ENCODE measurements around the gene HMCES. TPM values are rescaled to one million over a fixed set of nuclear protein-coding genes. Genes with fewer than 3 reads are reported as not detected.

The HMCES gene
- total and polyA plus RNA-seq, 2 of the 13 experiments (the other 11 are each of a cell fraction or from before 2014, with no cell fraction given), result 16.1 to 37.5 TPM

DNA sequence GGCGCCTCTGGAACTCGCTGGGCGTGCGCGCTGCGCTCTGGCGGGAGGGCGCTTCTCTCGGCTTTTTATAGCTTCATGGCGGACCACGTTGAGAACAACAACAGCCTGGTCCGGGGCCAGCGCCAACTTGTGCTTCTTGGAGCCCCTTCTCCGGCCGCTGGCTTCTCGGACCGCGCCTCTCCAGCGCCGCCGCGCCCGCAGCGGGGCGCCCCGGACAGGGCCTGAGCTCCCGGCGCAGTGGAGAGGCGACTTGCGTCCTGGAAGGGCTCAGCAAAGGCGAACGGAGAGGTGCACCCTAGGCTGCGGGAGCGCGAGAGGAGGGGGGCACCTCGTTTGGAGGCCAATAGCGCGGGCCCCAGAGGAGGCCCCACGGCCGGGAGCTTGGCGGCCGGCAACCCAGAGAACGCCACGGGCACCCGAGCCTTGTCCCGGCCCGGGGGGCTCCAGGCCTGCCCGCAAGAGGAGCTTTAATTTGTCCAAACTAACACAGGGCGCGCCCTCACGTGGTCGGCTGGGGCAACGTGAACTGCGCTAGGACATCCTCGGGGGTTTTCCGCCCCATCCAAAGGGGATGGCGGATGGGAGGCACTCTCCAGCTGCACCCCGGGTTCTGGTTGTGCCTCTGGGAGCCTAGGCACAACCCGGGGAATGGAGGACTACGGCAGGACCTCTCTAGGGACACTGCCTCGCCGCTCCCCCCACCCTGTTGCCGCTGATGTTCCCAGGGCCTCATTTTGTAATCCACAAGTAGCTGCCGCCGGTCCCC is 37.8 kb downstream of the HMCES start (continued):
- no peak for TF ChIP-seq ZFYVE20 (CRISPR knock-in tag; IDR thresholded peaks at IDR 0.05; ENCODE audit: borderline replicate concordance, low read depth)
- TF ChIP-seq, protein P1, sequence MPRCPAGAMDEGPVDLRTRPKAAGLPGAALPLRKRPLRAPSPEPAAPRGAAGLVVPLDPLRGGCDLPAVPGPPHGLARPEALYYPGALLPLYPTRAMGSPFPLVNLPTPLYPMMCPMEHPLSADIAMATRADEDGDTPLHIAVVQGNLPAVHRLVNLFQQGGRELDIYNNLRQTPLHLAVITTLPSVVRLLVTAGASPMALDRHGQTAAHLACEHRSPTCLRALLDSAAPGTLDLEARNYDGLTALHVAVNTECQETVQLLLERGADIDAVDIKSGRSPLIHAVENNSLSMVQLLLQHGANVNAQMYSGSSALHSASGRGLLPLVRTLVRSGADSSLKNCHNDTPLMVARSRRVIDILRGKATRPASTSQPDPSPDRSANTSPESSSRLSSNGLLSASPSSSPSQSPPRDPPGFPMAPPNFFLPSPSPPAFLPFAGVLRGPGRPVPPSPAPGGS (CRISPR knock-in tag; IDR thresholded peaks at IDR 0.05), result peak; percentile 47
- TF ChIP-seq MTA1 (CRISPR knock-in tag; IDR thresholded peaks at IDR 0.05; ENCODE audit: borderline replicate concordance), result no peak
- 0 out of 2 replicates have a peak, but pooled peaks have one; percentile 40 for TF ChIP-seq ZNF335 (CRISPR knock-in tag; IDR thresholded peaks at IDR 0.05)
- TF ChIP-seq, protein P2, sequence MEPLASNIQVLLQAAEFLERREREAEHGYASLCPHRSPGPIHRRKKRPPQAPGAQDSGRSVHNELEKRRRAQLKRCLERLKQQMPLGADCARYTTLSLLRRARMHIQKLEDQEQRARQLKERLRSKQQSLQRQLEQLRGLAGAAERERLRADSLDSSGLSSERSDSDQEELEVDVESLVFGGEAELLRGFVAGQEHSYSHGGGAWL (CRISPR knock-in tag; IDR thresholded peaks at IDR 0.05), result peak; percentile 70
- peak; percentile 63 for TF ChIP-seq NRL (CRISPR knock-in tag; IDR thresholded peaks at IDR 0.05; ENCODE audit: borderline replicate concordance)
- TF ChIP-seq PHF20 (CRISPR knock-in tag; IDR thresholded peaks at IDR 0.05), result no peak
- no peak for TF ChIP-seq EP300 (IDR thresholded peaks at IDR 0.05; ENCODE audit: low read depth in 2 of 2, low read length in 2 of 2)
- TF ChIP-seq EP300 (CRISPR knock-in tag; IDR thresholded peaks at IDR 0.05; ENCODE audit: borderline replicate concordance), result no peak; the same call in 1 of the 2 replicates
- TF ChIP-seq, protein P3, sequence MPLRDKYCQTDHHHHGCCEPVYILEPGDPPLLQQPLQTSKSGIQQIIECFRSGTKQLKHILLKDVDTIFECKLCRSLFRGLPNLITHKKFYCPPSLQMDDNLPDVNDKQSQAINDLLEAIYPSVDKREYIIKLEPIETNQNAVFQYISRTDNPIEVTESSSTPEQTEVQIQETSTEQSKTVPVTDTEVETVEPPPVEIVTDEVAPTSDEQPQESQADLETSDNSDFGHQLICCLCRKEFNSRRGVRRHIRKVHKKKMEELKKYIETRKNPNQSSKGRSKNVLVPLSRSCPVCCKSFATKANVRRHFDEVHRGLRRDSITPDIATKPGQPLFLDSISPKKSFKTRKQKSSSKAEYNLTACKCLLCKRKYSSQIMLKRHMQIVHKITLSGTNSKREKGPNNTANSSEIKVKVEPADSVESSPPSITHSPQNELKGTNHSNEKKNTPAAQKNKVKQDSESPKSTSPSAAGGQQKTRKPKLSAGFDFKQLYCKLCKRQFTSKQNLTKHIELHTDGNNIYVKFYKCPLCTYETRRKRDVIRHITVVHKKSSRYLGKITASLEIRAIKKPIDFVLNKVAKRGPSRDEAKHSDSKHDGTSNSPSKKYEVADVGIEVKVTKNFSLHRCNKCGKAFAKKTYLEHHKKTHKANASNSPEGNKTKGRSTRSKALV (CRISPR knock-in tag; IDR thresholded peaks at IDR 0.05), result peak; percentile 87
- TF ChIP-seq, protein P4, sequence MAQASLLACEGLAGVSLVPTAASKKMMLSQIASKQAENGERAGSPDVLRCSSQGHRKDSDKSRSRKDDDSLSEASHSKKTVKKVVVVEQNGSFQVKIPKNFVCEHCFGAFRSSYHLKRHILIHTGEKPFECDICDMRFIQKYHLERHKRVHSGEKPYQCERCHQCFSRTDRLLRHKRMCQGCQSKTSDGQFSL (CRISPR knock-in tag; IDR thresholded peaks at IDR 0.05), result no peak
- TF ChIP-seq, protein P5, sequence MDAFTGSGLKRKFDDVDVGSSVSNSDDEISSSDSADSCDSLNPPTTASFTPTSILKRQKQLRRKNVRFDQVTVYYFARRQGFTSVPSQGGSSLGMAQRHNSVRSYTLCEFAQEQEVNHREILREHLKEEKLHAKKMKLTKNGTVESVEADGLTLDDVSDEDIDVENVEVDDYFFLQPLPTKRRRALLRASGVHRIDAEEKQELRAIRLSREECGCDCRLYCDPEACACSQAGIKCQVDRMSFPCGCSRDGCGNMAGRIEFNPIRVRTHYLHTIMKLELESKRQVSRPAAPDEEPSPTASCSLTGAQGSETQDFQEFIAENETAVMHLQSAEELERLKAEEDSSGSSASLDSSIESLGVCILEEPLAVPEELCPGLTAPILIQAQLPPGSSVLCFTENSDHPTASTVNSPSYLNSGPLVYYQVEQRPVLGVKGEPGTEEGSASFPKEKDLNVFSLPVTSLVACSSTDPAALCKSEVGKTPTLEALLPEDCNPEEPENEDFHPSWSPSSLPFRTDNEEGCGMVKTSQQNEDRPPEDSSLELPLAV (CRISPR knock-in tag; conservative IDR thresholded peaks at IDR 0.05; ENCODE audit: low read depth), result no peak
- no peak for TF ChIP-seq ZNF883 (CRISPR knock-in tag; IDR thresholded peaks at IDR 0.05; ENCODE audit: not compliant biosample characterization)
- no peak for TF ChIP-seq SRSF1 (optimal IDR thresholded peaks at IDR 0.05; ENCODE audit: low read depth, low read length)
- 0 out of 2 replicates have a peak, but pooled peaks have one; percentile 47 for TF ChIP-seq ZNF235 (CRISPR knock-in tag; IDR thresholded peaks at IDR 0.05; ENCODE audit: borderline replicate concordance)
- 0 out of 2 replicates have a peak, but pooled peaks have one; percentile 35 for TF ChIP-seq ZNF33B (CRISPR knock-in tag; IDR thresholded peaks at IDR 0.05)
- TF ChIP-seq CREM (IDR thresholded peaks at IDR 0.05), result no peak
- no peak for TF ChIP-seq CREM (CRISPR knock-in tag; IDR thresholded peaks at IDR 0.05)
- TF ChIP-seq ZNF263 (CRISPR knock-in tag; IDR thresholded peaks at IDR 0.05), result no peak
- TF ChIP-seq GZF1 (CRISPR knock-in tag; IDR thresholded peaks at IDR 0.05), result no peak; the same call in 1 of the 2 replicates
- TF ChIP-seq, protein P6, sequence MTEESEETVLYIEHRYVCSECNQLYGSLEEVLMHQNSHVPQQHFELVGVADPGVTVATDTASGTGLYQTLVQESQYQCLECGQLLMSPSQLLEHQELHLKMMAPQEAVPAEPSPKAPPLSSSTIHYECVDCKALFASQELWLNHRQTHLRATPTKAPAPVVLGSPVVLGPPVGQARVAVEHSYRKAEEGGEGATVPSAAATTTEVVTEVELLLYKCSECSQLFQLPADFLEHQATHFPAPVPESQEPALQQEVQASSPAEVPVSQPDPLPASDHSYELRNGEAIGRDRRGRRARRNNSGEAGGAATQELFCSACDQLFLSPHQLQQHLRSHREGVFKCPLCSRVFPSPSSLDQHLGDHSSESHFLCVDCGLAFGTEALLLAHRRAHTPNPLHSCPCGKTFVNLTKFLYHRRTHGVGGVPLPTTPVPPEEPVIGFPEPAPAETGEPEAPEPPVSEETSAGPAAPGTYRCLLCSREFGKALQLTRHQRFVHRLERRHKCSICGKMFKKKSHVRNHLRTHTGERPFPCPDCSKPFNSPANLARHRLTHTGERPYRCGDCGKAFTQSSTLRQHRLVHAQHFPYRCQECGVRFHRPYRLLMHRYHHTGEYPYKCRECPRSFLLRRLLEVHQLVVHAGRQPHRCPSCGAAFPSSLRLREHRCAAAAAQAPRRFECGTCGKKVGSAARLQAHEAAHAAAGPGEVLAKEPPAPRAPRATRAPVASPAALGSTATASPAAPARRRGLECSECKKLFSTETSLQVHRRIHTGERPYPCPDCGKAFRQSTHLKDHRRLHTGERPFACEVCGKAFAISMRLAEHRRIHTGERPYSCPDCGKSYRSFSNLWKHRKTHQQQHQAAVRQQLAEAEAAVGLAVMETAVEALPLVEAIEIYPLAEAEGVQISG (CRISPR knock-in tag; IDR thresholded peaks at IDR 0.05), result peak; percentile 62
